ENCODE measurements around the gene ZMYND8.
"Not testable (repeated sequence)": the region's sequence is repeated elsewhere in the genome, so short reads cannot be mapped to it uniquely, and the experiment has no call there.

ZMYND8 gene

GRCh38 chr20:47356526-47357295, at the start of gene ZMYND8:
Gene ZMYND8, minus strand, starts transcription at chr20:47356699. Its CDS starts 29 bp downstream, at chr20:47356670.
- peaks cover 97% of the 10 kb centered on the region for H3K4me1 ChIP-seq (ENCODE audit: control insufficient read depth, insufficient read depth, low read length)
- H3K27me3 ChIP-seq (ENCODE audit: control insufficient read depth, insufficient read depth, low read length): no peaks in the 10 kb centered on the region
- peaks cover 14% of the 10 kb centered on the region for H3K36me3 ChIP-seq (ENCODE audit: control insufficient read depth, insufficient read depth, low read length)
- peak within 1 kb of the TSS; percentile 100 for H3K27ac ChIP-seq (ENCODE audit: low read depth, low read length)
- peak within 1 kb of the TSS; percentile 95 for H3K9ac ChIP-seq (ENCODE audit: low read length)
- H3K4me3 ChIP-seq (ENCODE audit: low read depth, low read length): peak within 1 kb of the TSS; percentile 54
- H3K9me3 ChIP-seq (ENCODE audit: control insufficient read depth, insufficient read depth, low read depth, low read length): no peaks in the 10 kb centered on the region

GRCh38 chr20:47405775-47406325, 49.4 kb upstream of the ZMYND8 start:
- no peaks in the 10 kb centered on the region for H3K4me1 ChIP-seq (ENCODE audit: control insufficient read depth, insufficient read depth, low read length)
- no peak overlapping the region for H3K27ac ChIP-seq (ENCODE audit: low read depth, low read length)
- no peak overlapping the region for H3K4me3 ChIP-seq (ENCODE audit: low read depth, low read length)
- H3K9ac ChIP-seq (ENCODE audit: low read length): no peak overlapping the region
- peaks cover under 1% of the 10 kb centered on the region; the same call in 1 of the 2 replicates for H3K9me3 ChIP-seq (ENCODE audit: control insufficient read depth, insufficient read depth, low read depth, low read length)
- H3K36me3 ChIP-seq (ENCODE audit: control insufficient read depth, insufficient read depth, low read length): no peaks in the 10 kb centered on the region
- no peaks in the 10 kb centered on the region for H3K27me3 ChIP-seq (ENCODE audit: control insufficient read depth, insufficient read depth, low read length)

GRCh38 chr20:47400685-47401084, 44.2 kb upstream of the ZMYND8 start:
- H3K4me3 ChIP-seq (ENCODE audit: low read depth, low read length): no peak overlapping the region
- no peaks in the 10 kb centered on the region for H3K36me3 ChIP-seq (ENCODE audit: control insufficient read depth, insufficient read depth, low read length)
- H3K27ac ChIP-seq (ENCODE audit: low read depth, low read length): no peak overlapping the region
- no peak overlapping the region for H3K9ac ChIP-seq (ENCODE audit: low read length)
- peaks cover 5% of the 10 kb centered on the region for H3K9me3 ChIP-seq (ENCODE audit: control insufficient read depth, insufficient read depth, low read depth, low read length)
- H3K27me3 ChIP-seq (ENCODE audit: control insufficient read depth, insufficient read depth, low read length): no peaks in the 10 kb centered on the region
- no peaks in the 10 kb centered on the region for H3K4me1 ChIP-seq (ENCODE audit: control insufficient read depth, insufficient read depth, low read length)

- no peaks in the 10 kb centered on the region for H3K27me3 ChIP-seq (ENCODE audit: control insufficient read depth, insufficient read depth, low read length)
- no peak overlapping the region for H3K9ac ChIP-seq (ENCODE audit: low read length)
- H3K9me3 ChIP-seq (ENCODE audit: control insufficient read depth, insufficient read depth, low read depth, low read length): peaks cover 5% of the 10 kb centered on the region
- H3K4me1 ChIP-seq (ENCODE audit: control insufficient read depth, insufficient read depth, low read length): no peaks in the 10 kb centered on the region
- no peaks in the 10 kb centered on the region for H3K36me3 ChIP-seq (ENCODE audit: control insufficient read depth, insufficient read depth, low read length)
- H3K27ac ChIP-seq (ENCODE audit: low read depth, low read length): no peak overlapping the region
- no peak overlapping the region for H3K4me3 ChIP-seq (ENCODE audit: low read depth, low read length)
These were observed 41.3 kb upstream of the ZMYND8 start for GRCh38 chr20:47397652-47398301.

- H3K4me1 ChIP-seq (ENCODE audit: control insufficient read depth, insufficient read depth, low read length): no peaks in the 10 kb centered on the region
- H3K27me3 ChIP-seq (ENCODE audit: control insufficient read depth, insufficient read depth, low read length): no peaks in the 10 kb centered on the region
- H3K9ac ChIP-seq (ENCODE audit: low read length): no peak overlapping the region
- peaks cover 5% of the 10 kb centered on the region for H3K9me3 ChIP-seq (ENCODE audit: control insufficient read depth, insufficient read depth, low read depth, low read length)
- no peak overlapping the region for H3K27ac ChIP-seq (ENCODE audit: low read depth, low read length)
- no peak overlapping the region for H3K4me3 ChIP-seq (ENCODE audit: low read depth, low read length)
- no peaks in the 10 kb centered on the region for H3K36me3 ChIP-seq (ENCODE audit: control insufficient read depth, insufficient read depth, low read length)
These were observed 40.4 kb upstream of the ZMYND8 start for GRCh38 chr20:47396762-47397476.

- not testable (repeated sequence) for H3K4me1 ChIP-seq (ENCODE audit: control insufficient read depth, insufficient read depth, low read length); H3K9me3 ChIP-seq (ENCODE audit: control insufficient read depth, insufficient read depth, low read depth, low read length); H3K27ac ChIP-seq (ENCODE audit: low read depth, low read length); H3K9ac ChIP-seq (ENCODE audit: low read length); H3K27me3 ChIP-seq (ENCODE audit: control insufficient read depth, insufficient read depth, low read length); H3K36me3 ChIP-seq (ENCODE audit: control insufficient read depth, insufficient read depth, low read length); H3K4me3 ChIP-seq (ENCODE audit: low read depth, low read length)
These were observed 37.5 kb upstream of the ZMYND8 start for GRCh38 chr20:47393796-47394514.

GRCh38 chr20:47392721-47393073, 36.2 kb upstream of the ZMYND8 start:
- Histone ChIP-seq H3K36me3 (ENCODE audit: control insufficient read depth, insufficient read depth, low read length) (no peaks in the 10 kb centered on the region), H3K4me3 (ENCODE audit: low read depth, low read length) (no peak overlapping the region), H3K4me1 (ENCODE audit: control insufficient read depth, insufficient read depth, low read length) (no peaks in the 10 kb centered on the region), H3K27me3 (ENCODE audit: control insufficient read depth, insufficient read depth, low read length) (no peaks in the 10 kb centered on the region), H3K27ac (ENCODE audit: low read depth, low read length) (no peak overlapping the region), H3K9ac (ENCODE audit: low read length) (no peak overlapping the region), H3K9me3 (ENCODE audit: control insufficient read depth, insufficient read depth, low read depth, low read length) (peaks cover 5% of the 10 kb centered on the region; the same call in 1 of the 2 replicates)

GRCh38 chr20:47392015-47392720, 35.7 kb upstream of the ZMYND8 start:
- no peak overlapping the region for H3K9ac ChIP-seq (ENCODE audit: low read length)
- H3K27ac ChIP-seq (ENCODE audit: low read depth, low read length): no peak overlapping the region
- peaks cover 5% of the 10 kb centered on the region; the same call in 1 of the 2 replicates for H3K9me3 ChIP-seq (ENCODE audit: control insufficient read depth, insufficient read depth, low read depth, low read length)
- no peaks in the 10 kb centered on the region for H3K4me1 ChIP-seq (ENCODE audit: control insufficient read depth, insufficient read depth, low read length)
- H3K27me3 ChIP-seq (ENCODE audit: control insufficient read depth, insufficient read depth, low read length): no peaks in the 10 kb centered on the region
- H3K4me3 ChIP-seq (ENCODE audit: low read depth, low read length): no peak overlapping the region
- no peaks in the 10 kb centered on the region for H3K36me3 ChIP-seq (ENCODE audit: control insufficient read depth, insufficient read depth, low read length)

GRCh38 chr20:47391276-47392010, 34.9 kb upstream of the ZMYND8 start:
- no peak overlapping the region for H3K4me3 ChIP-seq (ENCODE audit: low read depth, low read length)
- H3K9ac ChIP-seq (ENCODE audit: low read length): no peak overlapping the region
- H3K27me3 ChIP-seq (ENCODE audit: control insufficient read depth, insufficient read depth, low read length): no peaks in the 10 kb centered on the region
- H3K9me3 ChIP-seq (ENCODE audit: control insufficient read depth, insufficient read depth, low read depth, low read length): peaks cover 5% of the 10 kb centered on the region; the same call in 1 of the 2 replicates
- no peak overlapping the region for H3K27ac ChIP-seq (ENCODE audit: low read depth, low read length)
- no peaks in the 10 kb centered on the region for H3K36me3 ChIP-seq (ENCODE audit: control insufficient read depth, insufficient read depth, low read length)
- no peaks in the 10 kb centered on the region for H3K4me1 ChIP-seq (ENCODE audit: control insufficient read depth, insufficient read depth, low read length)

Measured in HUES6 (cell line).